Measurements from ENCODE around the gene PYGM.

The PYGM gene

GRCh38 chr11:64719406-64719805, 40.4 kb downstream of the PYGM start:
- TF ChIP-seq CTCF (conservative IDR thresholded peaks at IDR 0.05): no peak
- TF ChIP-seq ZFX (IDR thresholded peaks at IDR 0.05): no peak
- no peak overlapping the region for H3K27ac ChIP-seq

GRCh38 chr11:64718780-64719124, 41.0 kb downstream of the PYGM start:
- H3K27ac ChIP-seq: no peak overlapping the region
- no peak for TF ChIP-seq CTCF (conservative IDR thresholded peaks at IDR 0.05)
- TF ChIP-seq ZFX (IDR thresholded peaks at IDR 0.05): no peak

- H3K27ac ChIP-seq: no peak overlapping the region
- TF ChIP-seq ZFX (IDR thresholded peaks at IDR 0.05) (no peak), CTCF (conservative IDR thresholded peaks at IDR 0.05) (no peak)
Observed at GRCh38 chr11:64718084-64718779, 41.5 kb downstream of the PYGM start.

GRCh38 chr11:64717268-64717578, 42.6 kb downstream of the PYGM start:
- H3K27ac ChIP-seq: no peak overlapping the region
- TF ChIP-seq CTCF (conservative IDR thresholded peaks at IDR 0.05) (no peak), ZFX (IDR thresholded peaks at IDR 0.05) (no peak)

- TF ChIP-seq CTCF (conservative IDR thresholded peaks at IDR 0.05) (no peak), ZFX (IDR thresholded peaks at IDR 0.05) (no peak)
- no peak overlapping the region for H3K27ac ChIP-seq
Observed at GRCh38 chr11:64716473-64717267, 43.1 kb downstream of the PYGM start.

GRCh38 chr11:64715756-64716472, 43.9 kb downstream of the PYGM start:
- no peak overlapping the region for H3K27ac ChIP-seq
- no peak for TF ChIP-seq ZFX (IDR thresholded peaks at IDR 0.05)
- no peak for TF ChIP-seq CTCF (conservative IDR thresholded peaks at IDR 0.05)

GRCh38 chr11:64715110-64715509, 44.7 kb downstream of the PYGM start:
- no peak overlapping the region for H3K27ac ChIP-seq
- TF ChIP-seq CTCF (conservative IDR thresholded peaks at IDR 0.05) (no peak), ZFX (IDR thresholded peaks at IDR 0.05) (no peak)
